Astrocyte (in vitro differentiated cells and primary cell): Measurements from ENCODE around the gene ZNF197. TPM values are rescaled to one million over a fixed set of nuclear protein-coding genes. Genes with fewer than 3 reads are reported as not detected.

Experiments used
- DNase-seq: peaks from one replicate; pipeline ENCODE4 v3.0.0-alpha.2; 2010; ENCODE audit warnings: low read depth
- FAIRE-seq: peaks from 2 replicates; lab custom pipeline; 2011; peaks lifted over from hg19 to GRCh38; lab: Jason Lieb, UNC
- H2AFZ ChIP-seq: 2 replicates; pipeline ENCODE4 v1.6.0; 2012; ENCODE audit warnings: low read depth, low read length, inconsistent platforms
- H3K27ac ChIP-seq: 2 replicates; pipeline ENCODE4 v1.5.1; 2011; ENCODE audit warnings: low read depth, low read length, inconsistent platforms
- H3K27me3 ChIP-seq: 2 replicates; pipeline ENCODE4 v1.6.0; 2011; ENCODE audit warnings: low read length, inconsistent platforms; ENCODE audit not compliant: insufficient read depth
- H3K36me3 ChIP-seq: 2 replicates; pipeline ENCODE4 v1.5.1; 2011; ENCODE audit warnings: low read length, inconsistent platforms; ENCODE audit not compliant: insufficient read depth
- H3K4me1 ChIP-seq: 2 replicates; pipeline ENCODE4 v1.5.1; 2011; ENCODE audit warnings: low read length, inconsistent platforms; ENCODE audit not compliant: insufficient read depth
- H3K4me2 ChIP-seq: 2 replicates; pipeline ENCODE4 v1.6.0; 2012; ENCODE audit warnings: low read length, inconsistent platforms
- H3K4me3 ChIP-seq: 2 replicates; pipeline ENCODE4 v1.5.1; 2011; ENCODE audit warnings: low read depth, mild to moderate bottlenecking, low read length, inconsistent platforms; ENCODE audit not compliant: insufficient read depth
- H3K79me2 ChIP-seq: 2 replicates; pipeline ENCODE4 v1.6.0; 2012; ENCODE audit warnings: mild to moderate bottlenecking, low read length, inconsistent platforms; ENCODE audit not compliant: insufficient read depth
- H3K9ac ChIP-seq: 2 replicates; pipeline ENCODE4 v1.6.0; 2012; ENCODE audit warnings: mild to moderate bottlenecking, low read length, inconsistent platforms
- H3K9me3 ChIP-seq: 2 replicates; pipeline ENCODE4 v1.5.1; 2012; ENCODE audit warnings: low read depth, mild to moderate bottlenecking, low read length, inconsistent platforms; ENCODE audit not compliant: insufficient read depth
- H4K20me1 ChIP-seq: 2 replicates; pipeline ENCODE4 v1.6.0; 2012; ENCODE audit warnings: low read length, inconsistent platforms; ENCODE audit not compliant: insufficient read depth
- H3K27ac Mint-ChIP-seq: one replicate; pipeline ENCODE4 v1.8.0; 2021; ENCODE audit warnings: mild to moderate bottlenecking, mixed read lengths; ENCODE audit not compliant: unreplicated experiment
- H3K27me3 Mint-ChIP-seq: one replicate; pipeline ENCODE4 v1.8.0; 2021; ENCODE audit warnings: low read depth, mixed read lengths; ENCODE audit not compliant: unreplicated experiment
- H3K36me3 Mint-ChIP-seq: one replicate; pipeline ENCODE4 v1.8.0; 2021; ENCODE audit warnings: low read depth, mixed read lengths; ENCODE audit not compliant: unreplicated experiment
- H3K4me1 Mint-ChIP-seq: one replicate; pipeline ENCODE4 v1.8.0; 2021; ENCODE audit warnings: low read depth, mixed read lengths; ENCODE audit not compliant: unreplicated experiment
- H3K4me3 Mint-ChIP-seq: one replicate; pipeline ENCODE4 v1.8.0; 2021; ENCODE audit warnings: mild to moderate bottlenecking, moderate library complexity, mixed read lengths; ENCODE audit not compliant: unreplicated experiment
- H3K9me3 Mint-ChIP-seq: one replicate; pipeline ENCODE4 v1.8.0; 2021; ENCODE audit warnings: mild to moderate bottlenecking, mixed read lengths; ENCODE audit not compliant: unreplicated experiment
- EZH2 ChIP-seq: IDR thresholded peaks from 2 replicates; pipeline ENCODE4 v1.6.1; 2012; ENCODE audit warnings: mild to moderate bottlenecking, low read length, inconsistent platforms; ENCODE audit not compliant: insufficient read depth
- total RNA-seq: library from RNA; stranded (reverse); gene quantifications from 2 replicates; pipeline ENCODE4 v1.2.1, GENCODE V29; 2021
- TF ChIP-seq, protein P1 (sequence below): IDR thresholded peaks from 2 replicates; pipeline ENCODE4 v1.5.1; 2011; ENCODE audit warnings: low read depth, mild to moderate bottlenecking, inconsistent platforms, low read length, moderate library complexity; ENCODE audit not compliant: insufficient read depth

Gene ZNF197
- total RNA-seq, 1 donor from 2014 or later, result 20.4 TPM

DNA sequence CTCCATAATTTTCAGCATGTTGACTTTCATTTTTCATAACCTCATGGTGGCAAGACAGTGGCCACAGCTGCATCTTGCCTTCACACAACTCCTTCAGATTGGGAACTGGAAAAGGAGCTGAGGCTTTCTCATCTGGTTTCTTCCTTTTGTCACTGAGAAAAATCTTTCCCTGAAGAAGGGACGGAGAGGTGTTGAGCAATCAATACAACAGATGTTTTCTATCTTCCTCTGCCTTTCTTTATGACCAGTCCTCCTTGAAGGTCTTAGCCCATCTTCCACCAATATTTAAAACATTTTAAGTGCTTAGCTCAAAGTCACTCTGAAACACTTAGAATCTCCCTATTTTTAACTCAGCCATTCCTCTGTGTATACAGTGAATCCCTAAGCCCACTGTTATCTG lies 28.2 kb upstream of the ZNF197 start:
- H3K36me3 Mint-ChIP-seq, result peaks cover 44% of the 10 kb centered on the region
- no peaks in the 10 kb centered on the region for H3K4me1 Mint-ChIP-seq
- Histone ChIP-seq H3K79me2 (no peaks in the 10 kb centered on the region), H3K4me1 (no peaks in the 10 kb centered on the region), H3K9ac (no peak overlapping the region), H3K4me2 (no peak overlapping the region), H3K27me3 (no peaks in the 10 kb centered on the region), H3K9me3 (peaks cover 46% of the 10 kb centered on the region), H3K36me3 (peaks cover 7% of the 10 kb centered on the region), H3K4me3 (no peak overlapping the region), H3K27ac (no peak overlapping the region), H2AFZ (no peak overlapping the region), H4K20me1 (no peaks in the 10 kb centered on the region)
- H3K9me3 Mint-ChIP-seq, result peaks cover 30% of the 10 kb centered on the region
- no peaks in the 10 kb centered on the region for H3K27me3 Mint-ChIP-seq
- no peak for FAIRE-seq
- H3K27ac Mint-ChIP-seq, result no peak overlapping the region
- DNase-seq, result no peak
- no peak for TF ChIP-seq EZH2
- TF ChIP-seq, protein P1, sequence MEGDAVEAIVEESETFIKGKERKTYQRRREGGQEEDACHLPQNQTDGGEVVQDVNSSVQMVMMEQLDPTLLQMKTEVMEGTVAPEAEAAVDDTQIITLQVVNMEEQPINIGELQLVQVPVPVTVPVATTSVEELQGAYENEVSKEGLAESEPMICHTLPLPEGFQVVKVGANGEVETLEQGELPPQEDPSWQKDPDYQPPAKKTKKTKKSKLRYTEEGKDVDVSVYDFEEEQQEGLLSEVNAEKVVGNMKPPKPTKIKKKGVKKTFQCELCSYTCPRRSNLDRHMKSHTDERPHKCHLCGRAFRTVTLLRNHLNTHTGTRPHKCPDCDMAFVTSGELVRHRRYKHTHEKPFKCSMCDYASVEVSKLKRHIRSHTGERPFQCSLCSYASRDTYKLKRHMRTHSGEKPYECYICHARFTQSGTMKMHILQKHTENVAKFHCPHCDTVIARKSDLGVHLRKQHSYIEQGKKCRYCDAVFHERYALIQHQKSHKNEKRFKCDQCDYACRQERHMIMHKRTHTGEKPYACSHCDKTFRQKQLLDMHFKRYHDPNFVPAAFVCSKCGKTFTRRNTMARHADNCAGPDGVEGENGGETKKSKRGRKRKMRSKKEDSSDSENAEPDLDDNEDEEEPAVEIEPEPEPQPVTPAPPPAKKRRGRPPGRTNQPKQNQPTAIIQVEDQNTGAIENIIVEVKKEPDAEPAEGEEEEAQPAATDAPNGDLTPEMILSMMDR, result no peak
- H3K4me3 Mint-ChIP-seq, result no peak overlapping the region

DNA sequence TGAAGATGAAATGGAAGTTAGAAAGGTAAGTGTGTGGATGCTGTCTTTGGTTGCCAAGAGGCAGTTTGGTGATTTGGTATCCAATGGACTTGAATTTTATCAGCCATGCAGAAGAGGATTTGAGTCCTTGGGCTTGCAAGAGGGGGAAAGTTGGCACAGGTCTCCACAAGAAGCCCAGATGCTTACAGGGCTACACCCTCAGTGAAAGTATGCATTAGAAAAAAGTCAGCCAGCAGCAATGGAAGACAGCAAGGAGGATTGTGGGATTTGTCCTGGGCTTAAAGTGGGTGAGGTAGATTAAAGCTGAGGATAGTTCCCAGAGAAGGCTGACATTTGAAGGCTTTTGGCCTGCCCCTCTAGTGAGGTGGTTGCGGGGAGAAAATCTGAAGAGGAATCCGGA lies 23.1 kb upstream of the ZNF197 start:
- Mint-ChIP-seq H3K4me1 (no peaks in the 10 kb centered on the region), H3K27me3 (no peaks in the 10 kb centered on the region), H3K27ac (no peak overlapping the region), H3K4me3 (no peak overlapping the region), H3K9me3 (no peaks in the 10 kb centered on the region), H3K36me3 (peaks cover 14% of the 10 kb centered on the region)
- TF ChIP-seq, protein P1, result no peak
- no peak for TF ChIP-seq EZH2
- no peaks in the 10 kb centered on the region for H3K36me3 ChIP-seq
- H3K4me1 ChIP-seq, result no peaks in the 10 kb centered on the region
- H3K27ac ChIP-seq, result no peak overlapping the region
- no peak overlapping the region for H3K9ac ChIP-seq
- FAIRE-seq (no peak), DNase-seq (no peak)
- peaks cover 18% of the 10 kb centered on the region for H3K9me3 ChIP-seq
- no peak overlapping the region for H2AFZ ChIP-seq
- no peak overlapping the region for H3K4me3 ChIP-seq
- no peak overlapping the region for H3K4me2 ChIP-seq
- no peaks in the 10 kb centered on the region for H3K79me2 ChIP-seq
- H3K27me3 ChIP-seq, result no peaks in the 10 kb centered on the region
- H4K20me1 ChIP-seq, result no peaks in the 10 kb centered on the region

DNA sequence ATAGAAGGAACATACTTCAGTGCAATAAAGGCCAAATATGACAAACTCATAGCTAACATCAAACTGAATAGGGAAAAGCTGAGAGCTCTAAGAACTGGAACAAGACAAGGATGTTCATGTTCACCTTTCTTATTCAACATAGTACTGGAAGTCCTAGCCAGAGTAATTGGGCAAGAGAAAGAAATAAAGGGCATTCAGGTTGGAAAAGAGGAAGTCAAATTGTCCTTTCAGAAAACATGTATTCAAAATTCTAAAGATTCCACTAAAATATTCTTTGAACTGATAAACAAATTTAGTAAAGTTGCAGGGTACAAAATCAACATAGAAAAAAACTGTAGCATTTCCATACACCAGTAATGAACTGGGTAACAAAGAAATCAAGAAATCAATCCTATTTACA lies 12.2 kb upstream of the ZNF197 start:
- Histone ChIP-seq H3K9me3 (no peaks in the 10 kb centered on the region), H3K27me3 (no peaks in the 10 kb centered on the region), H3K4me3 (no peak overlapping the region), H3K27ac (no peak overlapping the region), H3K4me2 (no peak overlapping the region), H3K9ac (no peak overlapping the region), H3K79me2 (no peaks in the 10 kb centered on the region), H3K4me1 (no peaks in the 10 kb centered on the region), H3K36me3 (no peaks in the 10 kb centered on the region), H2AFZ (no peak overlapping the region), H4K20me1 (no peaks in the 10 kb centered on the region)
- Mint-ChIP-seq H3K4me1 (no peaks in the 10 kb centered on the region), H3K27ac (no peak overlapping the region), H3K9me3 (peaks cover 2% of the 10 kb centered on the region), H3K36me3 (peaks cover 3% of the 10 kb centered on the region), H3K27me3 (no peaks in the 10 kb centered on the region), H3K4me3 (no peak overlapping the region)
- no peak for FAIRE-seq
- TF ChIP-seq EZH2, result no peak
- TF ChIP-seq, protein P1, result no peak
- no peak for DNase-seq
